ENCODE results near the gene PLCH2. TPM values are rescaled to one million over a fixed set of nuclear protein-coding genes. Genes with fewer than 3 reads are reported as not detected.

PLCH2 gene
- total and polyA plus RNA-seq, 10 of the 15 experiments (the other 5 are each of a cell fraction or from before 2014, with no cell fraction given), result 0.03 to 0.73 (median 0.24) TPM; not detected in 3

DNA sequence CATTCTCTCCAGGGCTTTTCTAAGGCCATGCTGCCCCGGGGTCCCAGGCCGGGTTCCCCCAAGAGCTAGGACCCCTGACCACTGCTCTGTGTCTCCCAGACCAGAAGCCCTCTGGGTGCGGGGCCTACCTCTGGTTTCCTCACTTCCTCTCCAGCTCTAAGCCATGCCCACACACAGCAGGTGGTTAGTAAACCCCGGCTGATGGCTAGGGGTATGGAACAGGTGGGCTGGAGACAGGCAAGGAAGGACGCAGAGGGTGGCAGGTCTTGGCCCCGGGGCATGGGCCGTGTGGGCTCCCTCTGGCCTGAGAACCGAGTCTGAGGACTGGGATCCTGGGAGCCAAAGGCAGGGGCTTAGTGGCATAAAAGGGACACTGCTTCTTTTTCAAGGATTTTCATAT, 15.9 kb upstream of the PLCH2 start:
- 19% methylated on average over 8 of the region's 8 CpGs for WGBS (ENCODE audit: insufficient coverage, insufficient replicate concordance, low lambda C conversion rate, missing lambda C conversion rate)
- Histone ChIP-seq H3K4me1 (ENCODE audit: control insufficient read depth, insufficient read depth, low read length) (no peaks in the 10 kb centered on the region), H3K27ac (ENCODE audit: control insufficient read depth, insufficient read depth) (no peak overlapping the region), H3K4me2 (ENCODE audit: control insufficient read depth, insufficient read depth) (no peak overlapping the region), H3K9me3 (replicated peaks; ENCODE audit: control insufficient read depth, insufficient read depth, low read length) (no peaks in the 10 kb centered on the region), H2AFZ (ENCODE audit: control insufficient read depth, low read depth, low read length) (no peak overlapping the region), H4K20me1 (ENCODE audit: control insufficient read depth, insufficient read depth) (no peaks in the 10 kb centered on the region), H3K9ac (ENCODE audit: control insufficient read depth, insufficient read depth, low read length) (no peak overlapping the region), H3K4me3 (no peak overlapping the region), H3K79me2 (ENCODE audit: control insufficient read depth, insufficient read depth, low read length) (no peaks in the 10 kb centered on the region), H3K27me3 (replicated peaks in 1 of 2; ENCODE audit: control insufficient read depth in 2 of 2, insufficient read depth in 2 of 2, low read length in 1 of 2) (no peaks in the 10 kb centered on the region; a peak in 1 of 4 replicates), H3K36me3 (ENCODE audit: control insufficient read depth in 2 of 2, insufficient read depth in 2 of 2, low read length in 1 of 2) (no peaks in the 10 kb centered on the region)
- intact Hi-C loops (cut with micrococcal nuclease; ENCODE audit: unreplicated experiment), result no loop called here
- ChIA-PET POLR2A (no interaction called here), RAD21 (ENCODE audit: unreplicated experiment) (no interaction called here), SMC1A (ENCODE audit: uncharacterized antibody, unreplicated experiment) (no interaction called here), CTCF (interaction anchor here (1.4 kb wide), 1 partner anchor 87 kb away, joined by 4 read pairs; no protein-coding TSS in a partner anchor)
- in situ Hi-C loops (cut with MboI), result no loop called here
- FAIRE-seq (no peak), ATAC-seq (0 out of 3 replicates have a peak, but pooled peaks have one; percentile 16), DNase-seq (ENCODE audit: low read depth, low spot score) (no peak)
- TF ChIP-seq SPI1 (IDR thresholded peaks at IDR 0.05; ENCODE audit: borderline replicate concordance, insufficient read depth, low read depth, low read length) (0 out of 2 replicates have a peak, but pooled peaks have one; percentile 10), NRF1 (conservative IDR thresholded peaks at IDR 0.05; ENCODE audit: low read depth, low read length) (no peak)
- TF ChIP-seq, protein P1, sequence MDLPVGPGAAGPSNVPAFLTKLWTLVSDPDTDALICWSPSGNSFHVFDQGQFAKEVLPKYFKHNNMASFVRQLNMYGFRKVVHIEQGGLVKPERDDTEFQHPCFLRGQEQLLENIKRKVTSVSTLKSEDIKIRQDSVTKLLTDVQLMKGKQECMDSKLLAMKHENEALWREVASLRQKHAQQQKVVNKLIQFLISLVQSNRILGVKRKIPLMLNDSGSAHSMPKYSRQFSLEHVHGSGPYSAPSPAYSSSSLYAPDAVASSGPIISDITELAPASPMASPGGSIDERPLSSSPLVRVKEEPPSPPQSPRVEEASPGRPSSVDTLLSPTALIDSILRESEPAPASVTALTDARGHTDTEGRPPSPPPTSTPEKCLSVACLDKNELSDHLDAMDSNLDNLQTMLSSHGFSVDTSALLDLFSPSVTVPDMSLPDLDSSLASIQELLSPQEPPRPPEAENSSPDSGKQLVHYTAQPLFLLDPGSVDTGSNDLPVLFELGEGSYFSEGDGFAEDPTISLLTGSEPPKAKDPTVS (IDR thresholded peaks at IDR 0.05; ENCODE audit: low read depth, low read length), result no peak
- BruUV-seq (replicated peaks), result no TSS peak

DNA sequence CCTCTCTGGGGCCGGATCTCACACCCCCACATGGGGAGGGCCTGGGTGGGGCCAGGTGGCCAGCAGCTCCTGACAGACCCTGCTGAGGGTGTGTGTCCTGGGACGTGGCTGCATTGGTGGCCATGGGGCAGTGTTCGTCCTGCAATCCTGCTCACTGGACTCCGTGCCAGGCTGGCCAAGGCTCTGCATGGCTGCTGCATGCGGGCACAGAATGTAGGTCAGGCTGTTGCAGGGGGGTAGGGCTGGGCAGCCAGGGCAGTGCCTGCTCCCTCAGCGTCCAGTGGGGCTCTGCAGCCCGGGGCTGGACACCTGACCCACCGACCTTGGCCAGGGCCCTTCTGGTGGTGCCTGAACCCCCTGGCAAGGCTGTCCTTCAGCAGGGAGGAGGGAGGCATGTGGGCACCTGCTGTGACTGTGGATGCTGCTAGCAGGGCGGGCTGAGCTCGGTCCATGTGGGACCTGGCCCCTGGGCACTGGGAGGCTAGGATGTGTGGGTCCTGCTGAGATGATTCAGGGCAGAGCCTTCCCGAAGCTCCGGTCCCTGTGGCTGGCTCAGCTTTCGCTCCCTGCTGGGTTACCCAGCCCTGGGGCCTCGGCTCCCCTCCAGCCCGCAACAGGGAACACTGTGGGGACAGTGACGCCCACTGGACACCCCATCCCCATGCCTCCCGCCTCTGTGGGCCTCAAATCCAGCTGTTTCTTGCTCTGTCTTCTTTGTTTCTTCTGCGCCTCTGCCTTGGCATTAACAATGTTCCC, 14.9 kb upstream of the PLCH2 start:
- Histone ChIP-seq H3K9ac (ENCODE audit: control insufficient read depth, insufficient read depth, low read length) (no peak overlapping the region), H2AFZ (ENCODE audit: control insufficient read depth, low read depth, low read length) (no peak overlapping the region), H3K9me3 (replicated peaks; ENCODE audit: control insufficient read depth, insufficient read depth, low read length) (no peaks in the 10 kb centered on the region), H3K36me3 (ENCODE audit: control insufficient read depth in 2 of 2, insufficient read depth in 2 of 2, low read length in 1 of 2) (no peaks in the 10 kb centered on the region), H3K4me1 (ENCODE audit: control insufficient read depth, insufficient read depth, low read length) (no peaks in the 10 kb centered on the region), H3K4me3 (no peak overlapping the region), H3K79me2 (ENCODE audit: control insufficient read depth, insufficient read depth, low read length) (no peaks in the 10 kb centered on the region), H3K27me3 (replicated peaks in 1 of 2; ENCODE audit: control insufficient read depth in 2 of 2, insufficient read depth in 2 of 2, low read length in 1 of 2) (no peaks in the 10 kb centered on the region; a peak in 1 of 4 replicates), H3K4me2 (ENCODE audit: control insufficient read depth, insufficient read depth) (no peak overlapping the region), H3K27ac (ENCODE audit: control insufficient read depth, insufficient read depth) (no peak overlapping the region), H4K20me1 (ENCODE audit: control insufficient read depth, insufficient read depth) (no peaks in the 10 kb centered on the region)
- DNase-seq (ENCODE audit: low read depth, low spot score), result no peak
- no TSS peak for BruUV-seq (replicated peaks)
- ChIA-PET CTCF (interaction anchor here (1.4 kb wide), 1 partner anchor 86 kb away, joined by 4 read pairs; no protein-coding TSS in a partner anchor), POLR2A (no interaction called here), RAD21 (ENCODE audit: unreplicated experiment) (no interaction called here), SMC1A (ENCODE audit: uncharacterized antibody, unreplicated experiment) (no interaction called here)
- TF ChIP-seq BRCA1 (IDR thresholded peaks at IDR 0.05; ENCODE audit: low read depth, low read length), result no peak
- TF ChIP-seq EGR1 (IDR thresholded peaks at IDR 0.05; ENCODE audit: borderline replicate concordance in 1 of 2, low read depth in 2 of 2, low read length in 2 of 2), result no peak
- no peak for TF ChIP-seq MYB (IDR thresholded peaks at IDR 0.05; ENCODE audit: borderline replicate concordance, low read depth, low read length)
- TF ChIP-seq, protein P2, sequence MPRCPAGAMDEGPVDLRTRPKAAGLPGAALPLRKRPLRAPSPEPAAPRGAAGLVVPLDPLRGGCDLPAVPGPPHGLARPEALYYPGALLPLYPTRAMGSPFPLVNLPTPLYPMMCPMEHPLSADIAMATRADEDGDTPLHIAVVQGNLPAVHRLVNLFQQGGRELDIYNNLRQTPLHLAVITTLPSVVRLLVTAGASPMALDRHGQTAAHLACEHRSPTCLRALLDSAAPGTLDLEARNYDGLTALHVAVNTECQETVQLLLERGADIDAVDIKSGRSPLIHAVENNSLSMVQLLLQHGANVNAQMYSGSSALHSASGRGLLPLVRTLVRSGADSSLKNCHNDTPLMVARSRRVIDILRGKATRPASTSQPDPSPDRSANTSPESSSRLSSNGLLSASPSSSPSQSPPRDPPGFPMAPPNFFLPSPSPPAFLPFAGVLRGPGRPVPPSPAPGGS (IDR thresholded peaks at IDR 0.05; ENCODE audit: borderline replicate concordance, insufficient read depth, low read depth, low read length, poor library complexity, severe bottlenecking), result no peak
- TF ChIP-seq PAX8 (IDR thresholded peaks at IDR 0.05), result no peak
- no peak for ATAC-seq
- no peak for FAIRE-seq
- intact Hi-C loops (cut with micrococcal nuclease; ENCODE audit: unreplicated experiment) (no loop called here), in situ Hi-C loops (cut with MboI) (no loop called here)
- 20% methylated on average over 18 of the region's 18 CpGs for WGBS (ENCODE audit: insufficient coverage, insufficient replicate concordance, low lambda C conversion rate, missing lambda C conversion rate)

Measured in GM12878 (cell line).